HepG2 (cell line): Measurements from ENCODE around the gene VWA7. TPM values are rescaled to one million over a fixed set of nuclear protein-coding genes. Genes with fewer than 3 reads are reported as not detected.

ENCODE experiments used
- MATR3 ChIP-seq: sonication (generic); formaldehyde crosslinking; IDR thresholded peaks from 2 replicates; pipeline ENCODE4 v1.4.0; 2020; ENCODE audit warnings: missing genetic modification reagents
- NR2F6 ChIP-seq, 2 experiments: IDR thresholded peaks; 2 replicates each; pipeline ENCODE4 v1.6.1; 2016; ENCODE audit warnings: antibody characterized with exemption in 1 of 2, mild to moderate bottlenecking in 1 of 2
- SOX13 ChIP-seq, 3 experiments: fragments of 450-650 bp in 1 of 3; sonication (generic) in 1 of 3; formaldehyde crosslinking in 1 of 3; IDR thresholded peaks in 2 of 3; conservative IDR thresholded peaks in 1 of 3; 2 replicates each; pipeline versions ENCODE4 v1.5.0 to v1.6.1; 2016 to 2020; ENCODE audit warnings: antibody characterized with exemption in 1 of 3, mild to moderate bottlenecking in 1 of 3, missing compliant biosample characterization in 1 of 3, missing genetic modification reagents in 1 of 3, moderate library complexity in 1 of 3
- SOX5 ChIP-seq: IDR thresholded peaks from 2 replicates; pipeline ENCODE4 v1.6.1; 2016; ENCODE audit warnings: borderline replicate concordance
- ZNF274 ChIP-seq: sonication (generic); formaldehyde crosslinking; IDR thresholded peaks from 2 replicates; pipeline ENCODE4 v1.5.1; 2020; ENCODE audit warnings: mild to moderate bottlenecking, missing genetic modification reagents
- ZNF3 ChIP-seq: IDR thresholded peaks from 2 replicates; pipeline ENCODE4 v1.7.0; 2017; ENCODE audit warnings: inconsistent platforms
- ZNF781 ChIP-seq: sonication (generic); formaldehyde crosslinking; IDR thresholded peaks from 2 replicates; pipeline ENCODE4 v1.5.1; 2020; ENCODE audit warnings: borderline replicate concordance, mild to moderate bottlenecking, missing genetic modification reagents; ENCODE audit errors: not compliant biosample characterization
- polyA plus RNA-seq, 8 experiments: library from polyadenylated mRNA; depleted of rRNA in 3 of 8; stranded (reverse) in 7 of 8; unstranded in 1 of 8; fragments of >200 nt; fragmentation: Illumina TruSeq in 4 of 8; extraction: Trizol in 4 of 8; gene quantifications; 2 replicates each; pipeline versions ENCODE4 v1.2.1 to v1.2.3, GENCODE V29; 2011 to 2016; ENCODE audit warnings: low read depth in 4 of 8, missing spikeins in 1 of 8, mixed read lengths in 1 of 8; ENCODE audit not compliant: insufficient read depth in 1 of 8
- total RNA-seq, 5 experiments: library from RNA; depleted of rRNA; stranded (reverse); fragments of >200 nt; fragmentation: Illumina TruSeq; extraction: Trizol; gene quantifications; 2 replicates each; pipeline ENCODE4 v1.2.3, GENCODE V29; 2016; ENCODE audit warnings: low read depth in 1 of 5
- TF ChIP-seq, protein P1 (sequence below): sonication (generic); formaldehyde crosslinking; IDR thresholded peaks from 2 replicates; pipeline ENCODE4 v1.5.1; 2020; ENCODE audit warnings: mild to moderate bottlenecking, missing genetic modification reagents, moderate library complexity
- TF ChIP-seq, protein P2 (sequence below): sonication (generic); formaldehyde crosslinking; IDR thresholded peaks from 2 replicates; pipeline ENCODE4 v1.5.0; 2020; ENCODE audit warnings: missing genetic modification reagents
- TF ChIP-seq, protein P3 (sequence below): sonication (generic); formaldehyde crosslinking; IDR thresholded peaks from 2 replicates; pipeline ENCODE4 v1.5.0; 2020; ENCODE audit warnings: missing genetic modification reagents
- TF ChIP-seq, protein P4 (sequence below): IDR thresholded peaks from 2 replicates; pipeline ENCODE4 v1.6.1; 2016
- TF ChIP-seq, protein P5 (sequence below): sonication (generic); formaldehyde crosslinking; IDR thresholded peaks from 2 replicates; pipeline ENCODE4 v1.5.0; 2020; ENCODE audit warnings: mild to moderate bottlenecking, missing genetic modification reagents, moderate library complexity
- TF ChIP-seq, protein P6 (sequence below): IDR thresholded peaks from 2 replicates; pipeline ENCODE4 v1.6.1; 2016; ENCODE audit warnings: low read depth, control low read depth

Gene VWA7
- total and polyA plus RNA-seq, 2 of the 13 experiments (the other 11 are each of a cell fraction or from before 2014, with no cell fraction given) = 0.86 to 3.3 TPM

DNA sequence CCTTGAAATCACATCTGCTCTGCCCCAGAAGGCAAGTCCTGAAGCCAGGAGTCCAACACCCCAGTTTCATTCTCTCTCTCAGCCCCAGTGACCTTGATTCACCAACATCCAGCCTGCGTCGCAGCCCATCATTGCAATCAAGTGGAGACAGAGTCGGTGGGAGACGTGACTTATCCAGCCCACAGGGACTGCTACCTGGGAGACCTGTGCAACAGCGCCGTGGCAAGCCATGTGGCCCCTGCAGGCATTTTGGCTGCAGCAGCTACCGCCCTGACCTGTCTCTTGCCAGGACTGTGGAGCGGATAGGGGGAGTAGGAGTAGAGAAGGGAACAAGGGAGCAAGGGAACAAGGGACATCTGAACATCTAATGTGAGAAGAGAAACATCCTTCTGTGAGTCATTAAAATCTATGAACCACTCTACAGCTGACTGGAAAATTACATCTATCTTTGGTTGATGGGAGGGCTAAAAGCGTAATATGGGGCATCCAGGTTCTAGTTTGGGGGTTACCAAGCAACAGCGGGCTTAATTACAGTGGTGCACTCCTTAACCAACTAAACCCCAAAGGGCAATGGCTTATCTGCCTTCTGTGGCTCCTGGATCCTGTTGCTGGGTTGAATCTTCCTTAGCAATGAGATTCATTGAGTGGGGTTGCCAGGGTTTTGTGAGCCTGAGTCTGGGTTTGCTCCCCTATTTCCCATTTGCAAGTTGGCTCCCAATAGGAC is 59.5 kb downstream of the VWA7 start (continued):
- TF ChIP-seq, protein P1, sequence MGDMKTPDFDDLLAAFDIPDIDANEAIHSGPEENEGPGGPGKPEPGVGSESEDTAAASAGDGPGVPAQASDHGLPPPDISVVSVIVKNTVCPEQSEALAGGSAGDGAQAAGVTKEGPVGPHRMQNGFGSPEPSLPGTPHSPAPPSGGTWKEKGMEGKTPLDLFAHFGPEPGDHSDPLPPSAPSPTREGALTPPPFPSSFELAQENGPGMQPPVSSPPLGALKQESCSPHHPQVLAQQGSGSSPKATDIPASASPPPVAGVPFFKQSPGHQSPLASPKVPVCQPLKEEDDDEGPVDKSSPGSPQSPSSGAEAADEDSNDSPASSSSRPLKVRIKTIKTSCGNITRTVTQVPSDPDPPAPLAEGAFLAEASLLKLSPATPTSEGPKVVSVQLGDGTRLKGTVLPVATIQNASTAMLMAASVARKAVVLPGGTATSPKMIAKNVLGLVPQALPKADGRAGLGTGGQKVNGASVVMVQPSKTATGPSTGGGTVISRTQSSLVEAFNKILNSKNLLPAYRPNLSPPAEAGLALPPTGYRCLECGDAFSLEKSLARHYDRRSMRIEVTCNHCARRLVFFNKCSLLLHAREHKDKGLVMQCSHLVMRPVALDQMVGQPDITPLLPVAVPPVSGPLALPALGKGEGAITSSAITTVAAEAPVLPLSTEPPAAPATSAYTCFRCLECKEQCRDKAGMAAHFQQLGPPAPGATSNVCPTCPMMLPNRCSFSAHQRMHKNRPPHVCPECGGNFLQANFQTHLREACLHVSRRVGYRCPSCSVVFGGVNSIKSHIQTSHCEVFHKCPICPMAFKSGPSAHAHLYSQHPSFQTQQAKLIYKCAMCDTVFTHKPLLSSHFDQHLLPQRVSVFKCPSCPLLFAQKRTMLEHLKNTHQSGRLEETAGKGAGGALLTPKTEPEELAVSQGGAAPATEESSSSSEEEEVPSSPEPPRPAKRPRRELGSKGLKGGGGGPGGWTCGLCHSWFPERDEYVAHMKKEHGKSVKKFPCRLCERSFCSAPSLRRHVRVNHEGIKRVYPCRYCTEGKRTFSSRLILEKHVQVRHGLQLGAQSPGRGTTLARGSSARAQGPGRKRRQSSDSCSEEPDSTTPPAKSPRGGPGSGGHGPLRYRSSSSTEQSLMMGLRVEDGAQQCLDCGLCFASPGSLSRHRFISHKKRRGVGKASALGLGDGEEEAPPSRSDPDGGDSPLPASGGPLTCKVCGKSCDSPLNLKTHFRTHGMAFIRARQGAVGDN (CRISPR knock-in tag) = peak; percentile 71
- TF ChIP-seq, protein P2, sequence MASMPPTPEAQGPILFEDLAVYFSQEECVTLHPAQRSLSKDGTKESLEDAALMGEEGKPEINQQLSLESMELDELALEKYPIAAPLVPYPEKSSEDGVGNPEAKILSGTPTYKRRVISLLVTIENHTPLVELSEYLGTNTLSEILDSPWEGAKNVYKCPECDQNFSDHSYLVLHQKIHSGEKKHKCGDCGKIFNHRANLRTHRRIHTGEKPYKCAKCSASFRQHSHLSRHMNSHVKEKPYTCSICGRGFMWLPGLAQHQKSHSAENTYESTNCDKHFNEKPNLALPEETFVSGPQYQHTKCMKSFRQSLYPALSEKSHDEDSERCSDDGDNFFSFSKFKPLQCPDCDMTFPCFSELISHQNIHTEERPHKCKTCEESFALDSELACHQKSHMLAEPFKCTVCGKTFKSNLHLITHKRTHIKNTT (CRISPR knock-in tag) = no peak
- TF ChIP-seq ZNF3 (CRISPR knock-in tag) (no peak), SOX5 (CRISPR knock-in tag) (peak; percentile 53; the same call in 1 of the 2 replicates), ZNF274 (CRISPR knock-in tag) (no peak), NR2F6 (IDR thresholded peaks at IDR 0.05) (no peak), NR2F6 (CRISPR knock-in tag; IDR thresholded peaks at IDR 0.05) (peak; percentile 46; the same call in 1 of the 2 replicates), SOX13 (IDR thresholded peaks at IDR 0.05) (no peak), SOX13 (CRISPR knock-in tag; conservative IDR thresholded peaks at IDR 0.05 in 1 of 2, IDR thresholded peaks at IDR 0.05 in 1 of 2) (no peak), MATR3 (no peak), ZNF781 (CRISPR knock-in tag) (peak; percentile 59)
- TF ChIP-seq, protein P3, sequence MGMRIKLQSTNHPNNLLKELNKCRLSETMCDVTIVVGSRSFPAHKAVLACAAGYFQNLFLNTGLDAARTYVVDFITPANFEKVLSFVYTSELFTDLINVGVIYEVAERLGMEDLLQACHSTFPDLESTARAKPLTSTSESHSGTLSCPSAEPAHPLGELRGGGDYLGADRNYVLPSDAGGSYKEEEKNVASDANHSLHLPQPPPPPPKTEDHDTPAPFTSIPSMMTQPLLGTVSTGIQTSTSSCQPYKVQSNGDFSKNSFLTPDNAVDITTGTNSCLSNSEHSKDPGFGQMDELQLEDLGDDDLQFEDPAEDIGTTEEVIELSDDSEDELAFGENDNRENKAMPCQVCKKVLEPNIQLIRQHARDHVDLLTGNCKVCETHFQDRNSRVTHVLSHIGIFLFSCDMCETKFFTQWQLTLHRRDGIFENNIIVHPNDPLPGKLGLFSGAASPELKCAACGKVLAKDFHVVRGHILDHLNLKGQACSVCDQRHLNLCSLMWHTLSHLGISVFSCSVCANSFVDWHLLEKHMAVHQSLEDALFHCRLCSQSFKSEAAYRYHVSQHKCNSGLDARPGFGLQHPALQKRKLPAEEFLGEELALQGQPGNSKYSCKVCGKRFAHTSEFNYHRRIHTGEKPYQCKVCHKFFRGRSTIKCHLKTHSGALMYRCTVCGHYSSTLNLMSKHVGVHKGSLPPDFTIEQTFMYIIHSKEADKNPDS (CRISPR knock-in tag) = no peak
- TF ChIP-seq, protein P4, sequence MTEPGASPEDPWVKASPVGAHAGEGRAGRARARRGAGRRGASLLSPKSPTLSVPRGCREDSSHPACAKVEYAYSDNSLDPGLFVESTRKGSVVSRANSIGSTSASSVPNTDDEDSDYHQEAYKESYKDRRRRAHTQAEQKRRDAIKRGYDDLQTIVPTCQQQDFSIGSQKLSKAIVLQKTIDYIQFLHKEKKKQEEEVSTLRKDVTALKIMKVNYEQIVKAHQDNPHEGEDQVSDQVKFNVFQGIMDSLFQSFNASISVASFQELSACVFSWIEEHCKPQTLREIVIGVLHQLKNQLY (CRISPR knock-in tag) = no peak
- TF ChIP-seq, protein P5, sequence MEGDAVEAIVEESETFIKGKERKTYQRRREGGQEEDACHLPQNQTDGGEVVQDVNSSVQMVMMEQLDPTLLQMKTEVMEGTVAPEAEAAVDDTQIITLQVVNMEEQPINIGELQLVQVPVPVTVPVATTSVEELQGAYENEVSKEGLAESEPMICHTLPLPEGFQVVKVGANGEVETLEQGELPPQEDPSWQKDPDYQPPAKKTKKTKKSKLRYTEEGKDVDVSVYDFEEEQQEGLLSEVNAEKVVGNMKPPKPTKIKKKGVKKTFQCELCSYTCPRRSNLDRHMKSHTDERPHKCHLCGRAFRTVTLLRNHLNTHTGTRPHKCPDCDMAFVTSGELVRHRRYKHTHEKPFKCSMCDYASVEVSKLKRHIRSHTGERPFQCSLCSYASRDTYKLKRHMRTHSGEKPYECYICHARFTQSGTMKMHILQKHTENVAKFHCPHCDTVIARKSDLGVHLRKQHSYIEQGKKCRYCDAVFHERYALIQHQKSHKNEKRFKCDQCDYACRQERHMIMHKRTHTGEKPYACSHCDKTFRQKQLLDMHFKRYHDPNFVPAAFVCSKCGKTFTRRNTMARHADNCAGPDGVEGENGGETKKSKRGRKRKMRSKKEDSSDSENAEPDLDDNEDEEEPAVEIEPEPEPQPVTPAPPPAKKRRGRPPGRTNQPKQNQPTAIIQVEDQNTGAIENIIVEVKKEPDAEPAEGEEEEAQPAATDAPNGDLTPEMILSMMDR = peak; percentile 83
- TF ChIP-seq, protein P6, sequence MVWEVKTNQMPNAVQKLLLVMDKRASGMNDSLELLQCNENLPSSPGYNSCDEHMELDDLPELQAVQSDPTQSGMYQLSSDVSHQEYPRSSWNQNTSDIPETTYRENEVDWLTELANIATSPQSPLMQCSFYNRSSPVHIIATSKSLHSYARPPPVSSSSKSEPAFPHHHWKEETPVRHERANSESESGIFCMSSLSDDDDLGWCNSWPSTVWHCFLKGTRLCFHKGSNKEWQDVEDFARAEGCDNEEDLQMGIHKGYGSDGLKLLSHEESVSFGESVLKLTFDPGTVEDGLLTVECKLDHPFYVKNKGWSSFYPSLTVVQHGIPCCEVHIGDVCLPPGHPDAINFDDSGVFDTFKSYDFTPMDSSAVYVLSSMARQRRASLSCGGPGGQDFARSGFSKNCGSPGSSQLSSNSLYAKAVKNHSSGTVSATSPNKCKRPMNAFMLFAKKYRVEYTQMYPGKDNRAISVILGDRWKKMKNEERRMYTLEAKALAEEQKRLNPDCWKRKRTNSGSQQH (CRISPR knock-in tag) = no peak
